OCI-LY3 (cell line): ENCODE data around the gene GINS1.

ENCODE experiments used
- CTCF ChIP-seq: fragments of 200-600, 300-600 bp; sonication (generic); IDR thresholded peaks from 2 replicates; pipeline ENCODE4 v1.5.1; 2014; ENCODE audit warnings: antibody characterized with exemption, low read length, low read depth
- EZH2phosphoT487 ChIP-seq: fragments of 200-600 bp; shearing (Covaris generic); IDR thresholded peaks from 2 replicates; pipeline ENCODE4 v1.6.1; 2018; ENCODE audit warnings: antibody characterized with exemption, mixed run types, low read depth

- TF ChIP-seq CTCF (no peak), EZH2phosphoT487 (no peak)
Observed at GRCh38 chr20:25439328-25439727, 31.9 kb downstream of the GINS1 start.
